SU-DHL-6 (cell line): ENCODE results near the gene CKM.

ENCODE experiments used
- CTCF ChIP-seq: fragments of 200-600 bp; sonication (generic); IDR thresholded peaks from one replicate; pipeline ENCODE4 v1.5.1; 2017; ENCODE audit warnings: antibody characterized with exemption, mild to moderate bottlenecking, low read length, moderate library complexity; ENCODE audit not compliant: insufficient read depth, poor library complexity, severe bottlenecking
- EZH2phosphoT487 ChIP-seq: fragments of 200-600 bp; sonication (generic), shearing (Covaris generic); conservative IDR thresholded peaks from 2 replicates; pipeline ENCODE4 v1.6.1; 2018; ENCODE audit warnings: mild to moderate bottlenecking, antibody characterized with exemption, low read length, moderate library complexity, mixed read lengths

GRCh38 chr19:45324349-45324907 lies 1.8 kb upstream of the CKM start:
- TF ChIP-seq CTCF (no peak), EZH2phosphoT487 (no peak)
